Superior temporal gyrus (tissue), 1 donor: ENCODE measurements around the gene ENOSF1.

Experiments
- DNase-seq: peaks from one replicate; pipeline ENCODE4 v3.0.0-alpha.2; 2016; ENCODE audit errors: extremely low spot score

Gene ENOSF1

DNA sequence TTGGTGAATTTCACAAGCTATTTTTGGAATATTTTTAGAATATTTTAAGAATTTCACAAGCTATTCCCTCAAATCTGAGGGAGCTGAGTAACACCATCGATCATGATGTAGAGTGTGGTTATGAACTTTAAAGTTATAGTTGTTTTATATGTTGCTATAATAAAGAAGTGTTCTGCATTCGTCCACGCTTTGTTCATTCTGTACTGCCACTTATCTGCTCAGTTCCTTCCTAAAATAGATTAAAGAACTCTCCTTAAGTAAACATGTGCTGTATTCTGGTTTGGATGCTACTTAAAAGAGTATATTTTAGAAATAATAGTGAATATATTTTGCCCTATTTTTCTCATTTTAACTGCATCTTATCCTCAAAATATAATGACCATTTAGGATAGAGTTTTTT, 39.1 kb downstream of the ENOSF1 start:
- DNase-seq: no peak

DNA sequence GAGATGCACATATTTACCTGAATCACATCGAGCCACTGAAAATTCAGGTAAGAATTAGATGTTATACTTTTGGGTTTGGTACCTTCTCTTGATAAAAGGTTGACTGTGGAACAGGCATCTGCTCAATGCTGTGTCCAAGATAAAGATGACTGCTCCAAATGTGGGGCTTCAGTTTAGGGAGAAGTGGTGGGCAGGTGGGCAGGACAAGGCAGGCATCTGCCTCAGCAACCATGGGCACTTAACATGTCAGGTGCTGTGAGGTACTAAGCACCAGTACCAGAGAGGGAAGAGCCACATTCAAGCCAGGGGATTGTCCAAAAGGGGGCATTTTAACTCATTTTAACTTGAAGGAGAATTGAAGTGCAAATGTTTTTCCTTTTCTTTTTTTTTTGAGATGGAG, 41.0 kb downstream of the ENOSF1 start:
- no peak for DNase-seq

GRCh38 chr18:670522-670921, 41.9 kb downstream of the ENOSF1 start:
- DNase-seq: no peak

GRCh38 chr18:669077-669476, 43.4 kb downstream of the ENOSF1 start:
- DNase-seq: no peak

DNA sequence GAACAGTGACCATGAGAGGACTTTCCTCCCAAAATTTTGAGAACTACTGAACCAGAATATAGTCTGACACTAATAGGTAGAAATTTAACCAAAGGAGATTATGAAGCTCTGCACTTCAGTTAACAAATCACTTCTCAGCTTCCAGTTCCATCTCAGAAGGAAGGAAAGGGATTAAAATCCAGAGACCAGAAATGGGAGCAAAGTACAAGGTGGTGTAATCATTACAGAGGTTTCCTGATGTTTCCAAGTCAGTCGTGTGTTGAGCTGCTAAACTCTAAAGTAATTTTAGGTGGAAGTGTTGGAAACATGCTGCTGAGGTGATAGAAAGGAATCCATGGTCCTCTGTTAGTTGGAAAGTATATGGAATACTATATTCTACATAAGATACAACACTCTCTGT, 44.2 kb downstream of the ENOSF1 start:
- no peak for DNase-seq

GRCh38 chr18:666628-667027, 45.8 kb downstream of the ENOSF1 start:
- no peak for DNase-seq

- no peak for DNase-seq
Measured at GRCh38 chr18:666177-666576, 46.3 kb downstream of the ENOSF1 start.

DNA sequence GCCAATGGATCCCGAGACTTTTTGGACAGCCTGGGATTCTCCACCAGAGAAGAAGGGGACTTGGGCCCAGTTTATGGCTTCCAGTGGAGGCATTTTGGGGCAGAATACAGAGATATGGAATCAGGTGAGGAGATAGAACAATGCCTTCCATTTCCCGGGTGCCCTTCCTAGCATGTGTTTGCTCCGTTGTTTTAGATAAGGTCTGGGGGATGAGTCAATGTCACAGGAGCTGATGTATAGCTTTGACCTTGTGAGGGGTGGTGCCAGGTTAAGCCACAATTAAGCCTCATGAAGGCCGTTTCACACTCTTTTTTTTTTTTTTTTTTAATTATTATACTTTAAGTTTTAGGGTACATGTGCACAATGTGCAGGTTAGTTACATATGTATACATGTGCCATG, 50.2 kb downstream of the ENOSF1 start:
- DNase-seq: no peak

DNA sequence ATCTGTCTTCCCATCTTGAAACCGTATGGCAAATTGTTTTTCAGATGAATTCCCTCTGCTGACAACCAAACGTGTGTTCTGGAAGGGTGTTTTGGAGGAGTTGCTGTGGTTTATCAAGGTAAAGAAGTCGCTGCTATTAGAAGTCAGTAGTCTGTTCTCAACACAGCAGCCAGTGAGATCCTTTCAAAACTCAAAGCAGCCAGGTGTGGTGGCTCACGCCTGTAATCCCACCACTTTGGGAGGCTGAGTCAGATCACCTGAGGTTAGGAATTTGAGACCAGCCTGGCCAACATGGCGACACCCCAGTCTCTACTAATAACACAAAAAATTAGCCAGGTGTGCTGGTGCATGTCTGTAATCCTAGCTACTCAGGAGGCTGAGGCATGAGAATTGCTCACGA, 52.8 kb downstream of the ENOSF1 start:
- DNase-seq: no peak

GRCh38 chr18:658947-659533, 53.4 kb downstream of the ENOSF1 start:
- peak; percentile 11 for DNase-seq

GRCh38 chr18:658001-658946, 54.2 kb downstream of the ENOSF1 start:
- DNase-seq: peak; percentile 92

- peak; percentile 40 for DNase-seq
Measured at GRCh38 chr18:657311-658000, 55.0 kb downstream of the ENOSF1 start, which contains the start of gene TYMS. Gene TYMS (plus strand): TSS chr18:657653. CDS start chr18:657743, 90 bp downstream.

DNA sequence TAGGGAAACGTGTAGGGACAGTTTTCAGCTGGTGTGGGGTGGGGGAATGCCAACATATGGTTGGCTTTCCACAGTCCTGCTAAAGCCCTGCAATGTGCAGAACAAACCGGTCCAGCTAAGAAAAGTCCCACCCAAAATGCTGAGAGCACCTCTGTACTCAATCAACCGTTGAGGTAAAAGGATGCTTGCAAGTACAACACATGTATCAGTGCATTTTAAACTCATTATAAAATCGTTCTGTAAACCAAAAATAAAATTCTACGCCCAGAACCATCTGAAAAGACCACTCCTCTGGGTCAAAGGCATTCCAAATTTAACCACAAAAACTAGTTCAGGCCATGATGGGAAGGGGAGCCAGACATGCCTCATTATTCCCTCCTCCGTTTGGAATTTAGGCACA, 57.0 kb downstream of the ENOSF1 start:
- no peak for DNase-seq

- no peak for DNase-seq
Measured at GRCh38 chr18:654601-655000, 57.8 kb downstream of the ENOSF1 start.

GRCh38 chr18:653512-653911, 58.9 kb downstream of the ENOSF1 start:
- DNase-seq: no peak

DNA sequence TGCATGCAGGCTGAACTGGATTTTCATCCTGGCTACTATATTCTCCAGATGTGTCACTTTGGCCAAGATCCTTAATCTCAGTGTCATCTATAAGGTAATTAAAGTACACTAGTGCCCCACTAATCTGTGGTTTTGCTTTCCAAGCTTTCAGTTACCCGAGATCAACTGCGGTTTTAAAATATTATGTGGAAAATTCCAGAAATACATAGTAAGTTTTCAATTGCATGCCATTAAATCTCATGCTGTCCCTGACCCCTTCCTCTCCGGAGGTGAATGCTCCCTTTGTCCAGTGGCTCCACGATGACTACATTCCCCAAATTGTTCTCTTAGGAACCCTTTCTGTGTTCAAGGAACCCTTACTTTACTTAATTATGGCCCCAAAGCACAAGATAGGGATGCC, 60.3 kb downstream of the ENOSF1 start:
- no peak for DNase-seq

DNA sequence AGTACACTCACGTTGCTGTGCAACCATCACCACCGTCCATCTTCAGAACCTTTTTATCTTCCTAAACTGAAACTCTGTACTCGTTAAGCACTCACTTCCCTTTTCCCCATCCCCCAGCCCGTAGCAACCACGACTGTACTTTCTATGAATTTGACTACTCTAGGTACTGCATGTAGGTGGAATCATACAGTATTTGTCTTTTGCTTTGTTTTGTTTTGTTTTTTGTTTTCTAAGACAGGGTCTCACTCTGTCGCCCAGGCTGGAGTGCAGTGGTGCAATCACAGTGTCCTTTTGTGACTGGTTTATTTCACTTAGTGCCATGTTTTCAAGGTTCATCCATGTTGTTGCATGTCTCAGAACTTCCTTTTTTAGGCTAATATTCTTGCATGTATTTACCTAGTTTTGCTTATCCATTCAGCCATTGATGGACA, 62.0 kb downstream of the ENOSF1 start:
- no peak for DNase-seq

- DNase-seq: no peak
Measured at GRCh38 chr18:649341-649740, 63.1 kb downstream of the ENOSF1 start.

DNA sequence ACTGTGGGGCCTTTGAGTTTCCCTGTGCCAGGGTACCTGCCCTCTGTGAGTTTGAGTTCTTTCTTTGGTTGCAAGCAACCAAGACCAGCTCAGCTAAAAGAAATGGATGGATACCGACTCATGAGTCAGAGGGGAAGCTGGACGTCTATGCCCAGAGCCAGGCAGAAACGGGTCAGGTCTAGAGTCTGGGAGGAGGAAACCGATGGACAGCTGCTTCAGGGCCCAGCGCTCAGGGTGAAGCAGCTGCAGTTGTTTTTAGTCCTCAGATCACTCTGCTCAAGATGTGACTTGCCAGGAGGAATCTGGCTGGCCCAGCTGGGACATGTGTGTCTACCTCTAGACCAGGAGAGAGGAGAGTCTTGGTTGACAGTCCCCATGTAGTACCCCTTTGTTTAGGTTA, 65.1 kb downstream of the ENOSF1 start:
- no peak for DNase-seq

DNA sequence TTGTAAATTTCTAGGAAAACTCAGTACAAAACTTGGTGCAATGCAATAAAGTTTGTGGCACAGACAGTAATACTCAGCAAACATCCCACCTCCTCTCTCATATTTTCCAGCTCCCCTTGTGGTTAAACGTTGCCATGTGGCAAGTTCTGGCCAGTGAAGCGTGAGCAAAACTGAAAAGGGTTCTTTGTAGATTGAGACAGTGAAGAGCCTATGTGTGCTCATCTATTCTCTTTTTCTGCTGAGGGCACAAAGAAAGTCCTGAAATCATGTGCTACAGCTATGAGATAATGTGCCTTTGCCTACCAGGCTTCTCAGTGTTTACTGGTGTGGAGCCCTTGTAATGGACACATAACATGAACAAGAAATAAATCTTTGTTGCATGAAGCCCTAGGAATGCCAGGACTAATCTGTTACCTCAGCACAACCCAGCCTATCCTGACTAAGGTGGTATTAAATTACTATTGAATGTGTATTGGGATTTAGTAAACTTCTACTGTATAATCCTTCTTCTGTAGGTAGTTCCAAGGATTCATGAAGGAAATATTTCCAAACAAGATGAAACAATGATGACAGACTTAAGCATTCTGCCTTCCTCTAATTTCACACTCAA, 67.9 kb downstream of the ENOSF1 start:
- DNase-seq: peak; percentile 98

DNA sequence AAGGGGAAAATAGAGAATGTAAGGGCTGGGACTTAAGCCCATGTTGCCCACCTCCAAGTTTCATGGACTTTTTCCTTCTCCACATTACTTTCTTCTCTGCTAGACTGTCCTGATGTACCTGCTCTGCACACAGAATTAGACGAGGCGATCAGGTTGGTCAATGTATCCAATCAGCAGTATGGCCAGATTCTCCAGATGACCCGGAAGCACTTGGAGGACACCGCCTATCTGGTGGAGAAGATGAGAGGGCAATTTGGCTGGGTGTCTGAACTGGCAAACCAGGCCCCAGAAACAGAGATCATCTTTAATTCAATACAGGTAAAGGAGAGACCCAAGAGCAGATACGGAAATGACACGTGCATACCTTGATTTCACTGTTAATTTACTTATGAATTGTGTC, 71.2 kb downstream of the ENOSF1 start:
- no peak for DNase-seq

- no peak for DNase-seq
Measured at GRCh38 chr18:635171-635570, 77.3 kb downstream of the ENOSF1 start.
